GM18861 (cell line): Measurements from ENCODE around the gene SPINT3.

Experiments used
- ATAC-seq: cut with Tn5 transposase; IDR thresholded peaks from one replicate; pipeline ENCODE4 v1.9.1; 2021; ENCODE audit not compliant: unreplicated experiment

Gene SPINT3

GRCh38 chr20:45463709-45464108 lies 51.7 kb downstream of the SPINT3 start:
- no peak for ATAC-seq

GRCh38 chr20:45462711-45463509 lies 52.5 kb downstream of the SPINT3 start:
- ATAC-seq, result peak; percentile 56
